Activated CD4-positive, alpha-beta T cell treated with anti-CD3 and anti-CD28 coated beads, Interleukin-2, amount 10 ng/mL, durations not matched to agents 24 days and 14 days (primary cell): ENCODE results near the gene CFAP251. TPM values are rescaled to one million over a fixed set of nuclear protein-coding genes. Genes with fewer than 3 reads are reported as not detected.
A peak's percentile ranks its signal among the peaks of the same experiment; 100 is the strongest.

Source experiments
- DNase-seq: peaks from one replicate; pipeline ENCODE4 v3.0.0; 2022
- H3K27ac Mint-ChIP-seq: one replicate; pipeline ENCODE4 v1.8.0; 2022; ENCODE audit warnings: mild to moderate bottlenecking, mixed read lengths
- H3K27me3 Mint-ChIP-seq: one replicate; pipeline ENCODE4 v1.8.0; 2022; ENCODE audit warnings: mixed read lengths
- H3K36me3 Mint-ChIP-seq: one replicate; pipeline ENCODE4 v1.8.0; 2022; ENCODE audit warnings: low read depth, mild to moderate bottlenecking, mixed read lengths
- H3K4me1 Mint-ChIP-seq: one replicate; pipeline ENCODE4 v1.8.0; 2021; ENCODE audit warnings: mixed read lengths
- H3K4me3 Mint-ChIP-seq: one replicate; pipeline ENCODE4 v1.8.0; 2022; ENCODE audit warnings: mild to moderate bottlenecking, moderate library complexity, mixed read lengths
- H3K9me3 Mint-ChIP-seq: one replicate; pipeline ENCODE4 v1.8.0; 2021; ENCODE audit warnings: mixed read lengths
- intact Hi-C: fragments of 100-400 bp; cut with micrococcal nuclease; formaldehyde crosslinking; loops from one replicate; pipeline ENCODE4 v1.15.1; 2023
- total RNA-seq: library from RNA; stranded (reverse); gene quantifications from 2 replicates; pipeline ENCODE4 v1.2.3, GENCODE V29; 2022

Gene CFAP251
- total RNA-seq, 1 donor from 2014 or later = 1.1 TPM

- intact Hi-C loops = no loop called here
- no peak for DNase-seq
- Mint-ChIP-seq H3K4me3 (no peak overlapping the region), H3K4me1 (peaks cover 10% of the 10 kb centered on the region), H3K9me3 (no peaks in the 10 kb centered on the region), H3K27me3 (peaks cover 17% of the 10 kb centered on the region), H3K36me3 (no peaks in the 10 kb centered on the region), H3K27ac (no peak overlapping the region)
These were observed 86.3 kb downstream of the CFAP251 start for GRCh38 chr12:122004633-122005071.

- Mint-ChIP-seq H3K27ac (no peak overlapping the region), H3K4me3 (no peak overlapping the region), H3K27me3 (peaks cover 17% of the 10 kb centered on the region), H3K36me3 (no peaks in the 10 kb centered on the region), H3K9me3 (no peaks in the 10 kb centered on the region), H3K4me1 (peaks cover 10% of the 10 kb centered on the region)
- intact Hi-C loops = no loop called here
- no peak for DNase-seq
These were observed 86.9 kb downstream of the CFAP251 start for GRCh38 chr12:122005252-122005776.

- Mint-ChIP-seq H3K9me3 (no peaks in the 10 kb centered on the region), H3K4me1 (peaks cover 10% of the 10 kb centered on the region), H3K27me3 (peaks cover 19% of the 10 kb centered on the region), H3K27ac (no peak overlapping the region), H3K36me3 (no peaks in the 10 kb centered on the region), H3K4me3 (peak overlapping the region; percentile 69)
- intact Hi-C loops = no loop called here
- peak; percentile 66 for DNase-seq
These were observed 88.0 kb downstream of the CFAP251 start for GRCh38 chr12:122006186-122006926.

- DNase-seq = no peak
- peaks cover 10% of the 10 kb centered on the region for H3K4me1 Mint-ChIP-seq
- H3K27me3 Mint-ChIP-seq = peaks cover 11% of the 10 kb centered on the region
- no peak overlapping the region for H3K27ac Mint-ChIP-seq
- H3K36me3 Mint-ChIP-seq = no peaks in the 10 kb centered on the region
- no peak overlapping the region for H3K4me3 Mint-ChIP-seq
- intact Hi-C loops = no loop called here
- no peaks in the 10 kb centered on the region for H3K9me3 Mint-ChIP-seq
These were observed 91.3 kb downstream of the CFAP251 start for GRCh38 chr12:122009741-122010140.

- H3K36me3 Mint-ChIP-seq = no peaks in the 10 kb centered on the region
These were observed 93.8 kb downstream of the CFAP251 start for GRCh38 chr12:122012184-122012583.

GRCh38 chr12:122013136-122013535, 94.7 kb downstream of the CFAP251 start:
- Mint-ChIP-seq H3K36me3 (no peaks in the 10 kb centered on the region), H3K27me3 (peaks cover 1% of the 10 kb centered on the region), H3K4me3 (no peak overlapping the region), H3K9me3 (no peaks in the 10 kb centered on the region), H3K4me1 (no peaks in the 10 kb centered on the region), H3K27ac (no peak overlapping the region)
- no peak for DNase-seq
- intact Hi-C loops = no loop called here

More at GRCh38 chr12:122012184-122012583, 93.8 kb downstream of the CFAP251 start:
- Mint-ChIP-seq H3K9me3 (no peaks in the 10 kb centered on the region), H3K27me3 (peaks cover 3% of the 10 kb centered on the region), H3K4me1 (no peaks in the 10 kb centered on the region), H3K27ac (no peak overlapping the region), H3K4me3 (no peak overlapping the region)
- intact Hi-C loops = no loop called here
- no peak for DNase-seq

- Mint-ChIP-seq H3K27ac (no peak overlapping the region), H3K36me3 (peaks cover under 1% of the 10 kb centered on the region), H3K4me1 (no peaks in the 10 kb centered on the region), H3K27me3 (peaks cover 3% of the 10 kb centered on the region), H3K9me3 (no peaks in the 10 kb centered on the region), H3K4me3 (no peak overlapping the region)
- no peak for DNase-seq
- intact Hi-C loops = no loop called here
These were observed 95.6 kb downstream of the CFAP251 start for GRCh38 chr12:122013791-122014590.

GRCh38 chr12:122014781-122015180, 96.4 kb downstream of the CFAP251 start:
- no peak for DNase-seq
- Mint-ChIP-seq H3K4me3 (no peak overlapping the region), H3K27me3 (peaks cover 8% of the 10 kb centered on the region), H3K4me1 (no peaks in the 10 kb centered on the region), H3K36me3 (peaks cover 2% of the 10 kb centered on the region), H3K27ac (no peak overlapping the region), H3K9me3 (no peaks in the 10 kb centered on the region)
- intact Hi-C loops = no loop called here

GRCh38 chr12:122018457-122018856, 100.1 kb downstream of the CFAP251 start:
- Mint-ChIP-seq H3K27me3 (peaks cover 26% of the 10 kb centered on the region), H3K4me3 (no peak overlapping the region), H3K4me1 (peaks cover 12% of the 10 kb centered on the region), H3K36me3 (peaks cover 4% of the 10 kb centered on the region), H3K9me3 (no peaks in the 10 kb centered on the region), H3K27ac (no peak overlapping the region)
- intact Hi-C loops = no loop called here
- DNase-seq = no peak

- no peak for DNase-seq
- Mint-ChIP-seq H3K27ac (no peak overlapping the region), H3K4me3 (no peak overlapping the region), H3K36me3 (peaks cover 4% of the 10 kb centered on the region), H3K4me1 (peaks cover 13% of the 10 kb centered on the region), H3K9me3 (no peaks in the 10 kb centered on the region), H3K27me3 (peaks cover 26% of the 10 kb centered on the region)
- intact Hi-C loops = no loop called here
These were observed 100.5 kb downstream of the CFAP251 start for GRCh38 chr12:122018937-122019336.

GRCh38 chr12:122020795-122021192, 102.4 kb downstream of the CFAP251 start:
- no peak for DNase-seq
- Mint-ChIP-seq H3K4me1 (peaks cover 13% of the 10 kb centered on the region), H3K27ac (no peak overlapping the region), H3K27me3 (peaks cover 26% of the 10 kb centered on the region), H3K9me3 (no peaks in the 10 kb centered on the region), H3K36me3 (peaks cover 4% of the 10 kb centered on the region), H3K4me3 (peak overlapping the region; percentile 80)
- intact Hi-C loops = loop anchor here (5.0 kb wide), 1 partner anchor 103 kb away; the partner anchor contains the start of gene CFAP251

- Mint-ChIP-seq H3K27me3 (peaks cover 26% of the 10 kb centered on the region), H3K4me1 (peaks cover 13% of the 10 kb centered on the region), H3K9me3 (no peaks in the 10 kb centered on the region), H3K36me3 (peaks cover 4% of the 10 kb centered on the region), H3K4me3 (peak overlapping the region; percentile 94), H3K27ac (peak overlapping the region; percentile 61)
- intact Hi-C loops = loop anchor here (5.0 kb wide), 1 partner anchor 104 kb away; the partner anchor contains the start of gene CFAP251
- peak; percentile 70 for DNase-seq
These were observed 102.9 kb downstream of the CFAP251 start for GRCh38 chr12:122021193-122021821.

GRCh38 chr12:122021822-122022392, 103.5 kb downstream of the CFAP251 start, which contains the start of gene BCL7A:
Gene BCL7A, plus strand, starts transcription at chr12:122021884. Its CDS starts 208 bp downstream, at chr12:122022092.
- H3K9me3 Mint-ChIP-seq = no peaks in the 10 kb centered on the region
- H3K4me1 Mint-ChIP-seq = peaks cover 13% of the 10 kb centered on the region
- peak within 1 kb of the TSS; percentile 94 for H3K4me3 Mint-ChIP-seq
- H3K27me3 Mint-ChIP-seq = peaks cover 26% of the 10 kb centered on the region
- H3K36me3 Mint-ChIP-seq = peaks cover 4% of the 10 kb centered on the region
- peak; percentile 87 for DNase-seq
- intact Hi-C loops = loop anchor here (5.0 kb wide), 1 partner anchor 105 kb away; the partner anchor contains the start of gene CFAP251
- peak within 1 kb of the TSS; percentile 88 for H3K27ac Mint-ChIP-seq
